H9 (cell line): ENCODE results near the gene WASF3. TPM values are rescaled to one million over a fixed set of nuclear protein-coding genes. Genes with fewer than 3 reads are reported as not detected.

Experiments
- DNase-seq: peaks from one replicate; pipeline ENCODE4 v3.0.0-alpha.2; 2017
- H2AFZ ChIP-seq: one replicate; pipeline ENCODE4 v1.6.1; 2013; ENCODE audit warnings: mild to moderate bottlenecking, low read length, control low read depth, moderate library complexity
- H2AK5ac ChIP-seq: 2 replicates; pipeline ENCODE4 v1.6.1; 2013; ENCODE audit warnings: low read length, control low read depth, mixed read lengths; ENCODE audit not compliant: insufficient read length
- H2BK120ac ChIP-seq: one replicate; pipeline ENCODE4 v1.6.1; 2013; ENCODE audit warnings: low read depth, mild to moderate bottlenecking, low read length, control low read depth, inconsistent platforms; ENCODE audit not compliant: poor library complexity, severe bottlenecking
- H2BK12ac ChIP-seq: 2 replicates; pipeline ENCODE4 v1.6.1; 2013; ENCODE audit warnings: low read length, control low read depth, mixed read lengths, low read depth; ENCODE audit not compliant: insufficient read length
- H2BK15ac ChIP-seq: 2 replicates; pipeline ENCODE4 v1.6.1; 2013; ENCODE audit warnings: low read depth, low read length, control low read depth
- H2BK20ac ChIP-seq: one replicate; pipeline ENCODE4 v1.6.1; 2013; ENCODE audit warnings: low read depth, mild to moderate bottlenecking, low read length, control low read depth, inconsistent platforms; ENCODE audit not compliant: poor library complexity, severe bottlenecking
- H2BK5ac ChIP-seq: 2 replicates; pipeline ENCODE4 v1.6.1; 2013; ENCODE audit warnings: low read length, control low read depth, mixed read lengths; ENCODE audit not compliant: insufficient read length
- H3K14ac ChIP-seq: 2 replicates; pipeline ENCODE4 v1.6.1; 2013; ENCODE audit warnings: low read length, control low read depth; ENCODE audit not compliant: insufficient read depth
- H3K18ac ChIP-seq: 2 replicates; pipeline ENCODE4 v1.6.1; 2013; ENCODE audit warnings: low read depth, mild to moderate bottlenecking, mixed read lengths, low read length, control low read depth; ENCODE audit not compliant: insufficient read length
- H3K23ac ChIP-seq: 2 replicates; pipeline ENCODE4 v1.6.1; 2013; ENCODE audit warnings: low read length, control low read depth, mixed read lengths, low read depth; ENCODE audit not compliant: insufficient read length
- H3K23me2 ChIP-seq: 2 replicates; pipeline ENCODE4 v1.6.1; 2013; ENCODE audit warnings: low read depth, mild to moderate bottlenecking, mixed read lengths, low read length, control low read depth; ENCODE audit not compliant: insufficient read length, poor library complexity, severe bottlenecking
- H3K27ac ChIP-seq: 2 replicates; pipeline ENCODE4 v1.5.1; 2013; ENCODE audit warnings: low read length, control low read depth, mixed read lengths, low read depth; ENCODE audit not compliant: insufficient read length
- H3K27me3 ChIP-seq: 2 replicates; pipeline ENCODE4 v1.6.1; 2013; ENCODE audit warnings: low read length, control low read depth, inconsistent platforms; ENCODE audit not compliant: insufficient read depth
- H3K4ac ChIP-seq: 2 replicates; pipeline ENCODE4 v1.6.1; 2013; ENCODE audit warnings: low read depth, mild to moderate bottlenecking, control low read depth, inconsistent platforms, low read length, moderate library complexity
- H3K4me1 ChIP-seq: 2 replicates; pipeline ENCODE4 v1.6.1; 2013; ENCODE audit warnings: low read length, control low read depth, inconsistent platforms; ENCODE audit not compliant: insufficient read depth
- H3K4me2 ChIP-seq: 2 replicates; pipeline ENCODE4 v1.6.1; 2013; ENCODE audit warnings: low read length, control low read depth, mixed read lengths; ENCODE audit not compliant: insufficient read length, insufficient read depth
- H3K56ac ChIP-seq: 2 replicates; pipeline ENCODE4 v1.6.1; 2013; ENCODE audit warnings: low read depth, mild to moderate bottlenecking, mixed read lengths, low read length, control low read depth; ENCODE audit not compliant: insufficient read length
- H3K79me1 ChIP-seq: 2 replicates; pipeline ENCODE4 v1.6.1; 2013; ENCODE audit warnings: low read depth, mild to moderate bottlenecking, moderate library complexity, low read length, control low read depth, inconsistent platforms; ENCODE audit not compliant: insufficient read depth, poor library complexity, severe bottlenecking
- H3K79me2 ChIP-seq: 2 replicates; pipeline ENCODE4 v1.6.1; 2013; ENCODE audit warnings: low read length, control low read depth, inconsistent platforms; ENCODE audit not compliant: insufficient read depth
- H3K9ac ChIP-seq: 2 replicates; pipeline ENCODE4 v1.6.1; 2013; ENCODE audit warnings: low read length, control low read depth, mixed read lengths; ENCODE audit not compliant: insufficient read length; ENCODE audit errors: extremely low read depth
- H3K9me3 ChIP-seq: one replicate; pipeline ENCODE4 v1.6.1; 2013; ENCODE audit warnings: low read depth, low read length, inconsistent platforms; ENCODE audit not compliant: control insufficient read depth
- H3T11ph ChIP-seq: one replicate; pipeline ENCODE4 v1.6.1; 2013; ENCODE audit warnings: mild to moderate bottlenecking, low read length, control low read depth, inconsistent platforms
- H4K20me1 ChIP-seq: one replicate; pipeline ENCODE4 v1.6.1; 2013; ENCODE audit not compliant: control insufficient read depth, insufficient read length, insufficient read depth
- H4K5ac ChIP-seq: 2 replicates; pipeline ENCODE4 v1.6.1; 2013; ENCODE audit warnings: low read depth, mild to moderate bottlenecking, mixed read lengths, low read length, control low read depth; ENCODE audit not compliant: insufficient read length
- H4K8ac ChIP-seq: replicated peaks from 2 replicates; pipeline ENCODE4 v1.6.1; 2013; ENCODE audit warnings: low read length, control low read depth, mixed read lengths, low read depth; ENCODE audit not compliant: insufficient read length
- H4K91ac ChIP-seq: 2 replicates; pipeline ENCODE4 v1.6.1; 2013; ENCODE audit warnings: low read depth, mild to moderate bottlenecking, moderate library complexity, mixed read lengths, low read length, control low read depth; ENCODE audit not compliant: insufficient read length
- H3K27ac Mint-ChIP-seq, 3 experiments: 2 replicates in 2 of 3; 3 replicates in 1 of 3; pipeline ENCODE4 v1.8.0; 2020 to 2021; ENCODE audit warnings: mixed read lengths in 3 of 3, mild to moderate bottlenecking in 1 of 3, moderate library complexity in 1 of 3
- H3K27me3 Mint-ChIP-seq: 2 replicates; pipeline ENCODE4 v1.8.0; 2021; ENCODE audit warnings: low read depth, mild to moderate bottlenecking, moderate library complexity, mixed read lengths
- H3K36me3 Mint-ChIP-seq, 3 experiments: 2 replicates in 2 of 3; 3 replicates in 1 of 3; pipeline ENCODE4 v1.8.0; 2020 to 2021; ENCODE audit warnings: low read depth in 3 of 3, mixed read lengths in 3 of 3; ENCODE audit not compliant: insufficient read depth in 1 of 3
- H3K4me1 Mint-ChIP-seq, 2 experiments: 2 replicates each; pipeline ENCODE4 v1.8.0; 2020; ENCODE audit warnings: mixed read lengths in 2 of 2
- H3K4me3 Mint-ChIP-seq, 2 experiments: 2 replicates in 1 of 2; 3 replicates in 1 of 2; pipeline ENCODE4 v1.8.0; 2020 to 2021; ENCODE audit warnings: mild to moderate bottlenecking in 2 of 2, mixed read lengths in 2 of 2, moderate library complexity in 1 of 2
- H3K9me3 Mint-ChIP-seq, 2 experiments: 2 replicates in 1 of 2; 3 replicates in 1 of 2; pipeline ENCODE4 v1.8.0; 2020; ENCODE audit warnings: mild to moderate bottlenecking in 2 of 2, mixed read lengths in 2 of 2, moderate library complexity in 1 of 2
- CTCF ChIP-seq: fragments of 200-600 bp; sonication (generic); conservative IDR thresholded peaks from 3 replicates; pipeline ENCODE4 v1.8.0; 2021; ENCODE audit warnings: antibody characterized with exemption, mild to moderate bottlenecking
- WGBS: extraction: QIAGEN DNeasy Blood & Tissue Kit; methylation state at CpG from one replicate; pipeline ENCODE4 v1.1.7; 2013; ENCODE audit warnings: missing lambda C conversion rate, low lambda C conversion rate, mixed read lengths; ENCODE audit not compliant: insufficient read length; ENCODE audit errors: extremely low coverage; 5-methylcytosine and 5-hydroxymethylcytosine counted together
- total RNA-seq: library from RNA; stranded (reverse); gene quantifications from 2 replicates; pipeline ENCODE4 v1.2.1, GENCODE V29; 2021

WASF3 gene
- total RNA-seq, 1 experiment from 2014 or later: 22.2 TPM

- no peak overlapping the region for H2BK15ac ChIP-seq
- no peaks in the 10 kb centered on the region for H3K27me3 ChIP-seq
- WGBS: no CpG with 5 or more reads among the region's 3 CpGs
- H3K56ac ChIP-seq: no peak overlapping the region
- H3K23ac ChIP-seq: no peak overlapping the region
- H3K4me2 ChIP-seq: no peak overlapping the region
- no peak overlapping the region for H2BK12ac ChIP-seq
- H2BK5ac ChIP-seq: no peak overlapping the region
- no peak for DNase-seq
- TF ChIP-seq CTCF: no peak
- H2AK5ac ChIP-seq: no peak overlapping the region
- no peak overlapping the region for H4K91ac ChIP-seq
- no peak overlapping the region for H2AFZ ChIP-seq
- no peak overlapping the region for H3K18ac ChIP-seq
- H3K4me1 Mint-ChIP-seq: peaks cover 7% of the 10 kb centered on the region in 2 experiments
- H4K5ac ChIP-seq: no peak overlapping the region
- no peak overlapping the region for H3K27ac Mint-ChIP-seq
- H3K9ac ChIP-seq: no peak overlapping the region
- no peak overlapping the region for H2BK20ac ChIP-seq
- H3T11ph ChIP-seq: no peak overlapping the region
- no peak overlapping the region for H2BK120ac ChIP-seq
- no peak overlapping the region for H3K27ac ChIP-seq
- H3K4ac ChIP-seq: no peak overlapping the region
- H3K27me3 Mint-ChIP-seq: no peaks in the 10 kb centered on the region
- H3K23me2 ChIP-seq: no peaks in the 10 kb centered on the region
- H3K79me2 ChIP-seq: peaks cover 5% of the 10 kb centered on the region; the same call in 1 of the 2 replicates
- H3K9me3 Mint-ChIP-seq: peaks cover 18 to 21% of the 10 kb centered on the region in 2 experiments
- H3K79me1 ChIP-seq: peaks cover 4% of the 10 kb centered on the region
- H3K4me3 Mint-ChIP-seq: no peak overlapping the region
- H4K8ac ChIP-seq: no peak overlapping the region
- H3K36me3 Mint-ChIP-seq: peaks cover 0 to 22% (median 14%) of the 10 kb centered on the region in 3 experiments; a peak in 6 of 7 replicates
- H3K9me3 ChIP-seq: no peaks in the 10 kb centered on the region
- H3K4me1 ChIP-seq: peaks cover 3% of the 10 kb centered on the region; the same call in 1 of the 2 replicates
- H3K14ac ChIP-seq: no peak overlapping the region
- no peaks in the 10 kb centered on the region for H4K20me1 ChIP-seq
These were observed 14.0 kb downstream of the WASF3 start for GRCh38 chr13:26571518-26571917.
